ENCODE data around the gene EXOC3L4.
"Not testable (repeated sequence)": the region's sequence is repeated elsewhere in the genome, so short reads cannot be mapped to it uniquely, and the experiment has no call there.

EXOC3L4 gene

DNA sequence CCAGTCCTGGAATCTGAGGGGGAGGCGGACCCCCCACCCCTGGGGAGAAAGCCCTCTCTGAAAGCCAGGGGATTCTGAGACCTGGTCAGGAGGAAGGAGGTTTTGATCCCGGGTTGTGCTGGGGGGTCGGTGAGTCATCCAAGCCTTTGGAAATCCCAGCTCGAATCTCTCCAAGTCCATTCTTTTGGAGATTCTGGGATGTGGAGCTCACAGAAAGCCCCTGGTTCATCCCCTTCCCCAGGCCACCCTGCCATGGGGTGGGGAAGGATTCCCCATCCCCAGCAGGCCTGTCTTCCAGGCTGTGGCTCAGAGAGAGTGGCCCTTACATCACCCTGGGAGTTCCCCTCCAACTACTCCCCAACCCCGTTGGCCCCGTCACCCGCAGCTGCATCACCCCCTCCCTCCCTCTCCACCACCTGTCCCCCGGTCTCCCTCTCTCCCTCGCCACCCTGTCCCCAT is 14.3 kb downstream of the EXOC3L4 start:
- DNase-seq, result no peak

DNA sequence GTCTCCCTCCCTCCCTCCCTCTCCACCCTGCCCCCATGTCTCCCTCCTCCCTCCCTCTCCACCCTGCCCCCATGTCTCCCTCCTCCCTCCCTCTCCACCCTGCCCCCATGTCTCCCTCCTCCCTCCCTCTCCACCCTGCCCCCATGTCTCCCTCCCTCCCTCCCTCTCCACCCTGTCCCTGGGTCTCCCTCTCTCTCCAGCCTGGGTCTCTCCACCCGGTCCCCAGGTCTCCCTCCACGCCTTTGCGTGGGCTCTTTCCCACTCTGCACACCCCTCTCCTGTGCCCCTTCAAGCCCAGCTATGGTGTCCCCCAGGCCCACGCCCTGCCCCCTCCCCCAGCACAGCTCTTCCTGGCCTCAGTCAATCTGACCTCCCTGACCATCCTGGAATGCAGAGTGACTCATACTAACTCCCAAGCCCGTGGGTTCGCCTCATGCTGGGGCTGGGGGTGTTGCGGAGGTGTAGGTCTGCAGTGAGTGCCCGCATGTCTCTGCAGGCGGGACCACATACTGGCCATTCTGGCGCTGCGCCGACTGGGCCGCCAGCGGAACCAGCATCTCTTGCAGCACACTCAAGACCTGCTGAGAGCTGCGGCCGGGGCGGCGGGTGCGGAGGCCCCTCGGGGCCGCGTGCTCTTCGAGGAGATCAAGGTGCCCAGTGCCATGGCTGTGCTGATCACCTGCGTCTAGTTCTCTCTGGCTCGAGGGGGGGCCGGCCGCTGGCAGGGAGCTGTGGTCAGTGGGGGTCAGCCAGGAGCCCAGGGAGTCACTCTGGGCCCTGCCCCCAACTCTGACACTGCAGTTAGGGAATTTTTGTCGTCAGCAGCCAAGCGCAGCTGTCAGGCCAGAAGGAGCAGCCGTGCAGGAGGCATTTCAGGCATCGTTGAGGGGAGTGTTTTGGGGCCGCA is 15.3 kb downstream of the EXOC3L4 start:
- DNase-seq, result no peak

DNA sequence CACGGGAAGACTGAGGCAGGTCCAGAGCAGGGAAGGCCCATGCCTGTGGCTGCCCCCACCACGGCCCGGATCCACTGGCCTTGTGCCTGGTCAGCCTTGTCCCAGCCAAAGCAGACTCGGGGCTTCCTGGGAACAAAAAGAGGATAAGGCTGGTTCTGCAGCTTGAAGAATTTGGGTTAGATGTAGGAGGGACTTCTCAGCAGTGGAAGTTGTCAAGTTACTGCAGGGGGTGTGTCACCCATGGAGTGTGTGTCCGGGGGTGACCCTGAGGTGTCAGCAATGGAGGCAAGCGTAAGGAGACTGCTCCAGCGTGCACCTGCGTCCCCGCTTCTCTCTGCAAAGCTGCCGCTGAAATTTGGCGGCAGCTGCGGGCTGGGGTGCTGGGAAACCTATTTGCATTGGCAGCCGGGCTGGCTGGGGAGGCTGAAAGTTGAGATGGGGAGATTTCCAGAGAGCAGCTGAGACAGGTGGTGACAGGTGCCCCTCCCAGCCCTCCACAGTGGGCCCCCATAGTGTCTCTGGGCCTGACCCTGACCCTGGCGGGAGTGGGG is 16.2 kb downstream of the EXOC3L4 start:
- DNase-seq, result no peak

DNA sequence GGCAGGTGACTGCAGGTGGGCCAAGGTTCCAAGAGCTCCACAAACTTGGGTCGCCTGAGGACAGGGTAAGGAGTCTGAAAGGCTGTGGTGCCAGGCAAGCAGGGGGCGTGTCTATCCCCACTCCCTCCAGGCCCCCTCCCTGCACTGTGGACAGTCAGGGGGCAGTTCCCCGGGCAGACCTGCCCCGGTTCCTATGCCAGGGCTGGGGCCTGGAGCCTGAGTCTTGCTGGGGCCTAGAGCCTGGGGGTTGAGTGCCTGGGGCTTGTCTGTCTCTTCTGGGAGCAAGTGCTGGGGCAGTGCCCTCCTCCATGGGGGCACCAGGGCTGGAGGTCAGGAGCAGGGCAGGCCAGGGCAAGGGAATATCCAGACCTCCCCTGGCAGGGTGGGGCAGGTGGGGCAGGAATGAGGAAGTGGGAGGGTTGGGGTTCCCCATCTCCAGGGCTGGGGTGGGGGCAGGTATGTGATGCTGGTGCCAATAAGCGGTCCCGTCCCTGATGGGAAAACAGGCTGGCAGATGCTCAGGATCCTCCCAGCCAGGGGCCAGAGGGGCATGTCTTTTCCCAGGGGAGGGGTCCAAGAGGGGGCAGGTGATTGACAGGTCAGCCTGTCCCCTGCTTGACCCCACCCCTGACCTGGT is 16.8 kb downstream of the EXOC3L4 start:
- DNase-seq, result no peak

DNA sequence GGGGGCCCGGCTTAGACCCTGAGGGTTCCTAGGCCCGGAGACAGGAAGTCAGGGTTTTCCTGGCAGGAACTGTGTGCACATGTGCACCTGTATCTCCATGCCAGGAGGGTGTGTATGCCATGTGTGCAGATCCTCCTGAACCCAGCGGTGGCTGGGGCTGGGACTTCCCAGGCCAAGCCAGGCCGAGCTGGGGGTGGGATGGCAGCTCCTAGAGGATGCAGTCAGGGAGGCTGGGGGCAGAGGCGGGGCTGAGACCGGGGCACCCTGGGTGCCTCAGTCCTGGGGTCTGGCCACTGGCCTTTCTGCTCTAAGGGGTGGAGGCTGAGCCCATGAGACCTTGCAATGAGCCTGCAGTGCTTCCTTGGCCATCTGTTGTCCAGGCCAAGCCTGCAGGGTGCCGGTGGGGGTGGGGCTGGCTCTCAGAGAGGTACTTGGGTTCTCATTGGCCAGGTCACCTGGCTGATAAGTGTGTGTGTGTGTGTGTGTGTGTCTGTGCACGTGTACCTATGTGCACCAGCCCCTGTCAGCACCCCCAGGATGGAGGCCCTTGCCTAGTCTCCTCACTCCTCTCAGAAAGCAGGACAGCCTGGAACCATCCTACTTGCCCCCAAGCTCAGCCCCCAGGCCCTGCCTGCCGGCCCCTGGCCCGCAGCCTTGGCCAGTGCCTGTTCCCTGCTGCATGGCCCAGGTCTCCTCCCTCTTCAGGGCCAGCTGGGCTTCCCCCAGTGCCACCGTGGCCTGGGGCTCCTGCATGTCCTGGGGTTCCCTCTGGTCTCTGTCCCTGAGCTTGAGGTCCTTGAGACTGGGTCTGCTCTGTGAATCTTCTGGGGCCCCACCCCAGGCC is 18.1 kb downstream of the EXOC3L4 start:
- no peak for DNase-seq

DNA sequence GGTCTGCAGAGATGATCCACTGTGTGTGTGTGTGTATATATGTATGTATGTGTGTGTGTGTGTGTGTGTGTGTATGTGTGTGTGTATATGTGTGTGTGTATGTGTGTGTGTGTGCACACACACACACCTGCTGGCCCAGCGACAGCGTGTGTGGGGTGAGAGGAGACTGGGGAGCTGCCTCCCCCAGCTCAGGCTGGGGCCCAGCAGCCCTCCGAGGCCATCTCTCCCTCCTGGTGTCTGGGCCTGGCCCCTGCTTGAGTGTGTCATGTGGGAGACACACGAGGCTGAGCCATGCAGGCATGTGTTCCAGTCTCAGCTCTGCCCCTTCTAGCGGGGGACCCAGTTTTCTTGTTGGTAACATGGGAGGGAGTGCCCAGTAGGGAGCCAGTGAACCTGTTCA is 18.8 kb downstream of the EXOC3L4 start:
- no peak for DNase-seq

DNA sequence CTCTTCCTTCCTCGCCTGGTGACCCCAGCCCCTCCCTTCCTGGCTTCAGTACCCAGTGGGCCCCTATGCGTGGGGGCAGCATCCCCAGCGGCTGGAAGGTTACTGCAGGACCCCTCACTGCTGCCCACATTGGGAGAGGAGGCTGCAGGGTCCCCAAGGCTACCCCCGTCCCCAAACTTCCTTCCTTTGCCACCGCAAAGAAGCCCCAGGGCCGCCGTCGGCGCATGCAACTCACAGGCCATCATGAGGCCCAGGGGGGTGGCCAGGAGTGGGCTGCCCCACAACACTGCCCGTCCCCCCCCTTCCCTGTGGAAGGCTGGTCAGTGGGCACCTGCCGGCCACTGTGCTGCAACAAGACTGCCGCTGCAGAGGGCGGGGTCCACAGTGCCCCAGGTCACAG is 19.2 kb downstream of the EXOC3L4 start:
- no peak for DNase-seq

DNA sequence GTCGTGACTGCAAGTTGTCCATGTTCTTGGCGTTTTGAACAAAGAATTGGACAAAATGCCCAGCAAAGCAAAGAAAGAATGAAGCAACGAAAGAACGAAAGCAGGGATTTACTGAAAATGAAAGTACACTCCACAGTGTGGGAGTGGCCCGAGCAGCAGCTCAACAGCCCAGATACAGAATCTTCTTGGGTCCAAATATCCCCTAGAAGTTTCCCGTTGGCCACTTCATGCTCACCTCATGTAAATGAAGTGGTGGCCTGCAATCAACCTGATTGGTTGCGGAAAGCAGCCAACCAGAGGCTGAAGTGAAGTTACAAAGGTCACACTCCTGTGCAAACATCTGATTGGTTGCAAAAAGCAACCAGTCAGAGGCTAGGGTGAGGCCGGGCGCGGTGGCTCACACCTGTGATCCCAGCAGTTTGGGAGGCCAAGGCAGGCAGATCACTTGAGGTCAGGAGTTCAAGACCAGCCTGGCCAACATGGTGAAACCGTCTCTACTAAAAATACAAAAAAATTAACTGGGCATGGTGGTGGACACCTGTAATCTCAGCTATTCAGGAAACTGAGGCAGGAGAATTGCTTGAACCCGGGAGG is 20.7 kb downstream of the EXOC3L4 start:
- not testable (repeated sequence) for DNase-seq

DNA sequence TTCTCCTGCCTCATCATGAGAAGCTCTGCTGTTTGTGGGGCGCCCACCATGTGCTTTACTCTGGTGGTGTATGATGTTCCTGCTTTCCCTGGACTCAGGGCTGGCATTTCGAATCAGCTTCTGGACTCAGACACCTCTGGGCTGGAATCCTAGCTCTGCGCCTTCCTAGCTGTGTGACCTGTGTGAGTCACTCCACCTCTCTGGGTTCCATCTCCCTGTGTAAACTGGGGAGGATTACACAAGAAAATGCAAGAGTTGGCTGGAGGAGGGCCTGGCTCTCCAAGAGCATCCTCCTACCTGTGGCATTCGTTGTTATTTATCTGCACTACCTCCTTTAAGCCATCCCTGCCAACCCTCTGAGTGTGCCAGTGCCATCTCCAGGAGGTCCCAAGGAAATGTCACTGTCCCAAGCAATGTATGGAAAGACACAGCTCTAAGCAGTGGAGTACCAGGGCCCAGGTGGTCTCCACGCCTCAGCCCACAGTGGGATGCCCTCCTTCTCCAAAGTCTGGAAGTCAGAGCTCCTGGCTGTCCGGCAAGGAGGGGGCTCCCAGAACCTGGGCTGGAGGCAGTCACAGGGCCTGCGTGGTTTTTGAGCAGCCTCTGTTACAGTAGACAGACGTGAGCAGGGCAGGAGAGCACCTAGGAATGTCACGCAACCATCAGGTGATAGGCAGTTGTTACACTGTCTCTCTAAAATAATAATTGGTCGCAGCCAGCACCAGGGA is 21.5 kb downstream of the EXOC3L4 start:
- DNase-seq, result no peak

DNA sequence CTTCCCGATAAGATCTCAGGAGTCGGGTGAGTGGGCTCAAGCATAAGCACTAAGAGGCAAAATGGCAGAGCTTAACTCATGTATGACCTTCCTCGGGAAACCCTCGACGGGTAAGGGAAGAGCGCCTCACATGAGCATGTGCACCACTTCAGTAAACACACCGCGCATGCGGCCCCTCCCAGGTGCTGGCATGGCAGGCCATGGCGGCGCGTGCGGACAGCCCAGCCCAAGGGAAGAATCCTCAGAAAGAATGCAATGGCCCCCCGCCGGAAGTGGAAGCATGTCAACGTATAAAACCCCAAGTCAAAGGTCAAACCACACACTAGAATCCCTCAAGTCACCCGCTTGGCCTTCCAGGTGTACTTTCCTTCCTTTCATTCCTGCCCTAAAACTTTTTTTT is 22.1 kb downstream of the EXOC3L4 start:
- no peak for DNase-seq

DNA sequence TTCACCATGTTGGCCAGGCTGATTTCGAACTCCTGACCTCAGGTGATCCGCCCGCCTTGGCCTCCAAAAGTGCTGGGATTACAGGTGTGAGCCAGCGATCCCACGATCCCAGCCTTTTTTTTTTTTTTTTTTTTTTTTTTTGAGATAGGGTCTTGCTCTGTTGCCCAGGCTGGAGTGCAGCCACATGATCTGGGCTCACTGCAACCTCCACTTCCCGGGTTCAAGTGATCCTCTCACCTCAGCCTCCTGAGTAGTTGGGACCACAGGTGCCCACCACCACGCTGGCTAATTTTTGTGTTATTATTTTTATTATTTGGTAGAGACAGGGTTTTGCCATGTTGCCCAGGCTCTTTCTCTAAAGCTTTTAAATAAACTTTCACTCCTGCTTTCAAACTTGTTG is 23.0 kb downstream of the EXOC3L4 start:
- DNase-seq, result not testable (repeated sequence)

DNA sequence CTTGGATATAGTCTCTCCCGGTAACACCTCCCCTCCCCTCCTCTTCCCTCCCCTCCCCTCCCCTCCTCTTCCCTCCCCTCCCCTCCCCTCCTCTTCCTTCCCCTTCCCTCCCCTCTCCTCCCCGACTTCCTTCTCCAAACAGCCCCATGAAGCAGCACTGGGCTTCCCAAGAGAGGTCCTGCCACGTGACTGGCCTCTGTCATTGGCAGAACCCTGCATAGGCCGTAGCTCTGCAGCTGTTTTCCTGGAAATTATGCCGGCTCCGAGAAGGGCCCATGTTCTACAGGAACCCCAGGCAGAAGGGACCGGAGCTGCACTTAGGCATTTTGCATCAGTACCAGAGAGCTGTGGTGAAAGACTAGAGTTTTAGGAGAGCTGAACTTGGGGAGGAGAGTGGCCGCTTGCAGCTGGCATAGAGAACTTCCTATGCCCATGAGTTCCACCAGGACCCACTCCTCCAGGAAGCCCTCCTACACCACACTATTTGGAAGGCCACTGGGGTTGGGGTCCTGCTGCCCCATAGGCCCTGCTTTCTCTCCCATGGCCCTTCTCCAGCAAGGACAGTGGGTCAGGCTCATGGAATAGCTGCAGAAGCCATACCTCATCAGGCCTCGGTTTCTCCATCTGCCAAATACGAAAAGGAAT is 23.6 kb downstream of the EXOC3L4 start:
- no peak for DNase-seq

DNA sequence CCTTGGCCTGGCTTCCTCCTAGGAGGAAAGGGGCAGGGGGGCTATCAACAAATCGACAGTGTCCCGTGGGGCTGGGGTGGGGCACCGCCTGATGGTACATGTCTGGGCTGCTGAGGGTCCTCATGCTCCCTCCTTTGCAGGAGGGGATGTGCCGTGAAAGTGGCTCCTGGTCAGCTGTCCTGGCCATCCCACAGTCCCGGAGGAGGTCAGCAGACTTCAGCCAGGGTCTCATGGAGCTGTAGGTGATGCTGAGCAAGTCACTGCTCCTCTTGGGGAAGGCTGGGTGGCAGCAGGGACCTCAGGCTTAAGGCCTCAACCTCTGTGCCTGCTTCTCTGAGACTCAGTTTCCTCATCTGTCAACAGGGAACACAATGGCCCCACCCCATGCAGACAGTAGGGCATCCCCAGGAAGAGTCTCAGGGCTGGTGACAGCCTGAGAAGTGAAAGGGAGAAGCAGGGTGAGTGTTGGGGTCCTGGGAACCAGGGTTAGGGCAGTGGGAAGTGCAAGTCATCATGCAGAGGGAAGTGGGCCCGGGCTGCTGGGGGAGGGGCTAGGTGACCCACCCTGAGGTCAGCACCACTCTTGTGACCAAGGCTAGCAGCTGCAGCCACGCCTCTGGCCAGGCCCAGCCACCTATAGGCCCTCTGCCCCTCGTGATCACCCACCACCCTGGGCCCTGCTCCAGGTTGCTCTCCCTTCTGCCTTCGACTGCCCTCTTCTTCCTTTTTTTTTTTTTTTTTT is 24.3 kb downstream of the EXOC3L4 start:
- no peak for DNase-seq

DNA sequence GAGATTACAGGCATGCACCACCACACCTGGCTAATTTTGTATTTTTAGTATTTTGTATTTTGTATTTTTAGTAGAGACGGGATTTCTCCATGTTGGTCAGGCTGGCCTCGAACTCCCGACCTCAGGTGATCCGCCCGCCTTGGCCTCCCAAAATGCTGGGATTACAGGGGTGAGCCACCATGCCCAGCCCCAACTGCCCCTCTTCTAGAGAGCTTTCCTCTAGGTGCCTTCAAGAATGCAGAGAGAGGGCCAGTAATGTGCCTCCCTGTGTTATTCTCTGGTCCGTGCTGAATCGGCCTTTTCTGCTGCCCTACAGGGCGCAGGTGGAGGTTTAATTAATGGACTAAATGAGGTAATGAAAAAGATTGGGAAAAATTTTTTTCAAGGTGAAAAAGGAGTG is 25.0 kb downstream of the EXOC3L4 start:
- DNase-seq, result not testable (repeated sequence)

DNA sequence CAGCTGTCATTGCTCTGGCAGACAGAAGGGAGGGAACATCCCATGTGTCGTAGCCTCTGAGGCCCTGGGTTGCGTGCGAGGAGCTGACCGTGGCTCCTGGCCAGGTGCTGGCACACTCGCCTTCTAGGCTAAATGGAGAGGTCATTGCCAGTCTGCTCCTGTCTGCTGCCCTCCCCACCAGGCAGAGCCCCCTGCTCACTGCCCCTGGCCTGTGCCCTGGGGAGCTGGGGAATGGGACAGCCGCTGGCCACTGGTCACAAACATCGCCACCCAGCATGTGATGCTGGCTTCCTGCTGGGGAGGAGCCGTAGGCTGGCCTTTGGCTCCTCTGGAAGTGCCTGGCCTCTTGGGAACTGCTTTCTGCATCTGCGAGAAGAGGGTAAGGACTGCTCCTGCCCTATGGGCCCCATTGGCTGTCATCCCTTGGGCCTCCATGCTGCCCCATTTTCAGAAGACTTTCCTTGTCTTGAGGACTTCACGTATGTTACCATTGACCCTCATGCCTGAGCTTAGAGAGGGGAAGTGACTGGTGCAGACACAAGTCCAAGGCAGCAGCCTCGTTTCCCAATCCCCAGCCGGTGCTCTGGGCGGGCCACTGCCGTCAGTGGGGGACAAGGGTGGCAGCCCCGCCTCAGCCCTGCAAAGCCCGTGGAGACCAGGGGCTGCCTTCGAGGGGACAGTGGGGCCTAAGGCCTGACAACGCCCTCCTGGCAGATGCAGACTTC is 26.8 kb downstream of the EXOC3L4 start:
- DNase-seq, result no peak

DNA sequence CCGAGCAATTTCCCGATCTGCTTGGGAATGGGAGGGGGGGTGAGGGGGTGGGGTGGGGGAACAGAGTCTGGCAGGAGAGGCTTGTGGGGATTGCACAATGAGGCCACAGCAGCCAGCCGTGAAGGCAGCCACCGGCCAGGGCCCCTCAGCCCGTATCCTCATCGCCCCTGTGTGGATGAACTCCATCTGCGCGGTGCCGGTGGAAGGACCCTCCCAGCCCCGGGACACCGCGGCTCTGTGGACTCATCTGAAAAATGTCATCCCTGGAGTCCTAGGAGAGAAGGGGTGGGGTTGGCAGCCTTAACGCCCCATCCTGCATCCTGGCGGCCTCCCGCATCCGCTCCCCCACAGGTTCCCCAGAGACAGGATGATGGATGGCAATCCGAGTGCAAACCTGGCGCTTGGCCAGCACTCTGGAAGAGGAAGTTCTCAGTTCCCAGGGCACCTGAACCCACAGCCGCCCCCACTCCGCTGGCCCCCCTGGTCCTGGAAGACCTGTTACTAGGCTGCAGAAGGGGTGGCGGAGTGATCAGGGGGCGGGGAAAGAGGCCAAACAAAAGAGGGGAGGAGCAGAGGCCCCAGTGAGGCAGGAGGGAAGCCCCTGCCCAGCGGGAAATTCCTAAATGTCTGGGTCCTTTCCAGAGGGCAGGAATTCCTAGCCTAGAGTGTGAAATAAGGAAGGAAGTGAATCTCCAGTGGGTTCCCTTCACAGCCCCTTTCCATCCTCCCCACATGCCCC is 27.5 kb downstream of the EXOC3L4 start:
- peak; percentile 52 for DNase-seq

DNA sequence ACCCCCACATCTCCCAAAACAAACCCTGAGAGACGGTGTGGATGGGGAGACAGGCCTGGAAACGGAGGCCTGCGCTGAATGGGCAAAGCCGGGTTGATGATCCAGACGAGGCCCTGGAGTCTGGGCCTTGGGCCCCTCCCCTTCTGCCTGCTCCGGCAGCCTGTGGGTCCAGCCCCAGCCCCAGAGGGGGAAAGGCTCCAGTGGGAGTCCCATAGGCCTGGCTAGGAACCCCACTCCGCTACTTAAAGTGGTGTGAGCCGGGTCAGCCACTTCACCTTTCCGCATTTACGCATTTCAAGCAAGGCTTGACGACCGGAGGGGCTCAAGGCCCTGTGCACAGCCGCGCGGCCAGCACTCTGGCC is 28.0 kb downstream of the EXOC3L4 start:
- DNase-seq, result no peak

DNA sequence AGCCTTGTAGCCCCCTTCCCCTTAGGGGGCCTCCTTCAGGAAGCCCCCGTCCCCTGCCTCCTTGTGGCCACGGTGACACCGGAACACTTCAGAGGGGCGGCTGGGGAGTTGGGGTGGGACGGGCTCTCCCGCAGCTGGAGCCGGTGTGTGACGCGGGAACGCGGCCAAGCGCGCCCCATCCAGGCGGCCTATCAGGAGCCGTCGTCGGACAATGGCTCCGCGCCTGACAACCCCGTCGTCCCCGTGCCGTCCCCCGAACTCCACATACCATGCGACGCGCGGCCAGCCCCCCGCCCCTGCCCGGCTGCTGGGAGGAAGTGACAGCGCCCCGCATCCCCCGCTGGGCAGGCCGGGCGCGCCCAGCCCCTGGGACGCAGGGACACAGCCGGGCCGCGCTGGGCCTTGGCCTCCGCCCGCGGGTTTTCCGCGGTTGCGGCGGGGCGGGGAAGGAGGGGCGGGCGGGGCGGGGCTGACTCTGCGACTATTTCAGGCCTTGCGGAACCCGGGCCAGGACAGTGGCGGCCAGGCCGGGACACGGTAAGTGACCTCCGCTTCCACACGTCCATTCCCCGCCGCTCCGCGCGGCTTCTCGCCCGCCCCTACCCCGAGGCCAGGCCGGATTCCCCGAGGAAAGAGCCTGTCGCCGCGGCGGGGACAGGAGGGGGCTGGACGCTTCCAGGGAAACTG is 28.6 kb downstream of the EXOC3L4 start, which contains the start of gene TNFAIP2:
TSS of gene TNFAIP2 (plus strand) at position 515 of the 687 bp plus-strand sequence. CDS start 2,997 bp downstream, outside the sequence.
- DNase-seq, result no peak

Measured in NCI-H2029 (cell line).